HepG2 (cell line): ENCODE measurements around the gene NFS1. TPM values are rescaled to one million over a fixed set of nuclear protein-coding genes. Genes with fewer than 3 reads are reported as not detected.

Experiments
- ATRX ChIP-seq: sonication (generic); formaldehyde crosslinking; IDR thresholded peaks from 2 replicates; pipeline ENCODE4 v1.4.0; 2020; ENCODE audit warnings: missing genetic modification reagents, borderline replicate concordance
- ETV5 ChIP-seq: IDR thresholded peaks from 2 replicates; pipeline ENCODE4 v1.6.1; 2018; ENCODE audit warnings: missing biosample characterization, missing genetic modification reagents, inconsistent platforms, borderline replicate concordance
- GABPA ChIP-seq, 2 experiments: IDR thresholded peaks; 2 replicates each; pipeline ENCODE4 v1.6.1; 2011 to 2016; ENCODE audit warnings: low read depth in 2 of 2, low read length in 1 of 2, missing biosample characterization in 1 of 2, missing genetic modification characterization in 1 of 2
- NR2F2 ChIP-seq: IDR thresholded peaks from 2 replicates; pipeline ENCODE4 v1.6.1; 2012; ENCODE audit warnings: low read depth, inconsistent platforms, borderline replicate concordance
- NR3C1 ChIP-seq: sonication (generic); formaldehyde crosslinking; IDR thresholded peaks from 2 replicates; pipeline ENCODE4 v1.4.0; 2020; ENCODE audit warnings: missing genetic modification reagents
- PAF1 ChIP-seq: IDR thresholded peaks from 2 replicates; pipeline ENCODE4 v1.6.1; 2016; ENCODE audit warnings: missing genetic modification reagents, missing compliant biosample characterization
- PHF20 ChIP-seq: sonication (generic); formaldehyde crosslinking; IDR thresholded peaks from 2 replicates; pipeline ENCODE4 v1.5.0; 2020; ENCODE audit warnings: mild to moderate bottlenecking, missing genetic modification reagents
- PRDM10 ChIP-seq: sonication (generic); formaldehyde crosslinking; IDR thresholded peaks from 2 replicates; pipeline ENCODE4 v1.4.0; 2020; ENCODE audit warnings: low read depth, missing genetic modification reagents
- RARG ChIP-seq: sonication (generic); formaldehyde crosslinking; IDR thresholded peaks from 2 replicates; pipeline ENCODE4 v1.4.0; 2020; ENCODE audit warnings: low read depth, mild to moderate bottlenecking, missing genetic modification reagents
- SPEN ChIP-seq: sonication (generic); formaldehyde crosslinking; IDR thresholded peaks from 2 replicates; pipeline ENCODE4 v1.5.1; 2020; ENCODE audit warnings: low read depth, mild to moderate bottlenecking, missing genetic modification reagents
- TCF7L2 ChIP-seq: IDR thresholded peaks from 2 replicates; pipeline ENCODE4 v1.6.1; 2011; ENCODE audit warnings: mild to moderate bottlenecking, low read depth, low read length, moderate library complexity
- ZKSCAN8 ChIP-seq: IDR thresholded peaks from 2 replicates; pipeline ENCODE4 v1.6.1; 2016; ENCODE audit warnings: borderline replicate concordance, missing genetic modification reagents, missing compliant biosample characterization
- ZNF251 ChIP-seq: sonication (generic); formaldehyde crosslinking; IDR thresholded peaks from 2 replicates; pipeline ENCODE4 v1.9.0; 2021; ENCODE audit warnings: mild to moderate bottlenecking, missing genetic modification reagents
- ZNF782 ChIP-seq: sonication (generic); formaldehyde crosslinking; IDR thresholded peaks from 2 replicates; pipeline ENCODE4 v1.4.0; 2020; ENCODE audit warnings: missing genetic modification reagents, mild to moderate bottlenecking, borderline replicate concordance
- ZNF784 ChIP-seq: sonication (generic); formaldehyde crosslinking; IDR thresholded peaks from 2 replicates; pipeline ENCODE4 v1.5.1; 2020; ENCODE audit warnings: missing genetic modification reagents, mild to moderate bottlenecking, borderline replicate concordance
- ZSCAN25 ChIP-seq: sonication (generic); formaldehyde crosslinking; IDR thresholded peaks from 2 replicates; pipeline ENCODE4 v1.8.0; 2022; ENCODE audit warnings: mild to moderate bottlenecking, missing genetic modification reagents
- ZZZ3 ChIP-seq: sonication (generic); formaldehyde crosslinking; IDR thresholded peaks from 2 replicates; pipeline ENCODE4 v1.4.0; 2020; ENCODE audit warnings: missing genetic modification reagents, mild to moderate bottlenecking, borderline replicate concordance
- polyA plus RNA-seq, 8 experiments: library from polyadenylated mRNA; depleted of rRNA in 3 of 8; stranded (reverse) in 7 of 8; unstranded in 1 of 8; fragments of >200 nt; fragmentation: Illumina TruSeq in 4 of 8; extraction: Trizol in 4 of 8; gene quantifications; 2 replicates each; pipeline versions ENCODE4 v1.2.1 to v1.2.3, GENCODE V29; 2011 to 2016; ENCODE audit warnings: low read depth in 4 of 8, missing spikeins in 1 of 8, mixed read lengths in 1 of 8; ENCODE audit not compliant: insufficient read depth in 1 of 8
- total RNA-seq, 5 experiments: library from RNA; depleted of rRNA; stranded (reverse); fragments of >200 nt; fragmentation: Illumina TruSeq; extraction: Trizol; gene quantifications; 2 replicates each; pipeline ENCODE4 v1.2.3, GENCODE V29; 2016; ENCODE audit warnings: low read depth in 1 of 5
- TF ChIP-seq, protein P1 (sequence below): IDR thresholded peaks from 2 replicates; pipeline ENCODE4 v1.6.1; 2012; ENCODE audit warnings: low read length, improper control_type of control experiment

The NFS1 gene
- total and polyA plus RNA-seq, 2 of the 13 experiments (the other 11 are each of a cell fraction or from before 2014, with no cell fraction given): 65.9 to 88.1 TPM

DNA sequence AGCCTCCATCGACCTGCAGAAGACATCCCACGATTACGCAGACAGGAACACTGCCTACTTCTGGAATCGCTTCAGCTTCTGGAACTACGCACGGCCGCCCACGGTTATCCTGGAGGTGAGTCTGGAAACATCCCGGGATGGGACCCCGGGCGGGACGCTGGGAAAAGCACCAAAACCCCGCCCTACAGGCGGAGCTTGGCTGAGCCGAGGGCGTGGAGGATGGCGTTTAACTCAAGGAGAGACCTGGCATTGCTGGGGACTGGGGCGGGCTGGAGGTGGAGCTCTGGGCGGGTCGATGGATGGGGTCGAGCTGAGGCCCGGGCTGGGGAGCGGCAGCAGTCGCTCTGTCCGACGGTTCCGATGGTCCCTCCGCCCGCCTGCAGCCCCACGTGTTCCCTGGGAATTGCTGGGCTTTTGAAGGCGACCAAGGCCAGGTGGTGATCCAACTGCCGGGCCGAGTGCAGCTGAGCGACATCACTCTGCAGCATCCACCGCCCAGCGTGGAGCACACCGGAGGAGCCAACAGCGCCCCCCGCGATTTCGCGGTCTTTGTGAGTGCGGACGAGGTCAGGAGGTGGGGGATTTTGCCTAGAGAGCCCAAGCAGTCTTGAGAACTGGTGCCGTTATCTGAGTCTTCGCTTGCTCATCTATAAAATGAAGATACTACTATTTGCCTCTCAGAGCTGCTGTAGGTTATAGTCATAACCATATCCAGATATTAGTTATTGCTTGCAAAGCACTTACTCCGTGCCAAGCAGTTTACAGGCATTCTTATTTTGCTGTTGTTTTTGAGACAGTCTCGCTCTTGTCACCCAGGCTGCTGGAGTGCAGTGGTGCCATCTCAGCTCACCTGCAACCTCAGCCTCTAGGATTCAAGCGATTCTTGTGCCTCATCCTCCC is 79.7 kb downstream of the NFS1 start (continued):
- TF ChIP-seq ZNF782 (CRISPR knock-in tag): peak; percentile 95
- no peak for TF ChIP-seq NR2F2
- TF ChIP-seq, protein P1, sequence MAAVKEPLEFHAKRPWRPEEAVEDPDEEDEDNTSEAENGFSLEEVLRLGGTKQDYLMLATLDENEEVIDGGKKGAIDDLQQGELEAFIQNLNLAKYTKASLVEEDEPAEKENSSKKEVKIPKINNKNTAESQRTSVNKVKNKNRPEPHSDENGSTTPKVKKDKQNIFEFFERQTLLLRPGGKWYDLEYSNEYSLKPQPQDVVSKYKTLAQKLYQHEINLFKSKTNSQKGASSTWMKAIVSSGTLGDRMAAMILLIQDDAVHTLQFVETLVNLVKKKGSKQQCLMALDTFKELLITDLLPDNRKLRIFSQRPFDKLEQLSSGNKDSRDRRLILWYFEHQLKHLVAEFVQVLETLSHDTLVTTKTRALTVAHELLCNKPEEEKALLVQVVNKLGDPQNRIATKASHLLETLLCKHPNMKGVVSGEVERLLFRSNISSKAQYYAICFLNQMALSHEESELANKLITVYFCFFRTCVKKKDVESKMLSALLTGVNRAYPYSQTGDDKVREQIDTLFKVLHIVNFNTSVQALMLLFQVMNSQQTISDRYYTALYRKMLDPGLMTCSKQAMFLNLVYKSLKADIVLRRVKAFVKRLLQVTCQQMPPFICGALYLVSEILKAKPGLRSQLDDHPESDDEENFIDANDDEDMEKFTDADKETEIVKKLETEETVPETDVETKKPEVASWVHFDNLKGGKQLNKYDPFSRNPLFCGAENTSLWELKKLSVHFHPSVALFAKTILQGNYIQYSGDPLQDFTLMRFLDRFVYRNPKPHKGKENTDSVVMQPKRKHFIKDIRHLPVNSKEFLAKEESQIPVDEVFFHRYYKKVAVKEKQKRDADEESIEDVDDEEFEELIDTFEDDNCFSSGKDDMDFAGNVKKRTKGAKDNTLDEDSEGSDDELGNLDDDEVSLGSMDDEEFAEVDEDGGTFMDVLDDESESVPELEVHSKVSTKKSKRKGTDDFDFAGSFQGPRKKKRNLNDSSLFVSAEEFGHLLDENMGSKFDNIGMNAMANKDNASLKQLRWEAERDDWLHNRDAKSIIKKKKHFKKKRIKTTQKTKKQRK: no peak
- peak; percentile 76 for TF ChIP-seq ZSCAN25 (CRISPR knock-in tag)
- no peak for TF ChIP-seq RARG (CRISPR knock-in tag)
- peak; percentile 69 for TF ChIP-seq ETV5 (CRISPR knock-in tag)
- peak; percentile 81; the same call in 1 of the 2 replicates for TF ChIP-seq ZKSCAN8 (CRISPR knock-in tag)
- no peak for TF ChIP-seq GABPA (IDR thresholded peaks at IDR 0.05; ENCODE audit: low read depth, low read length)
- TF ChIP-seq GABPA (CRISPR knock-in tag; IDR thresholded peaks at IDR 0.05; ENCODE audit: low read depth): peak; percentile 38; the same call in 1 of the 2 replicates
- TF ChIP-seq ATRX (CRISPR knock-in tag): peak; percentile 74; the same call in 1 of the 2 replicates
- TF ChIP-seq ZNF784 (CRISPR knock-in tag): peak; percentile 92; the same call in 1 of the 2 replicates
- TF ChIP-seq SPEN: peak; percentile 89
- peak; percentile 75; the same call in 1 of the 2 replicates for TF ChIP-seq ZZZ3 (CRISPR knock-in tag)
- peak; percentile 70; the same call in 1 of the 2 replicates for TF ChIP-seq ZNF251 (CRISPR knock-in tag)
- no peak; the same call in 1 of the 2 replicates for TF ChIP-seq NR3C1 (CRISPR knock-in tag)
- TF ChIP-seq TCF7L2: no peak
- TF ChIP-seq PRDM10 (CRISPR knock-in tag): peak; percentile 64; the same call in 1 of the 2 replicates
- TF ChIP-seq PAF1 (CRISPR knock-in tag): peak; percentile 65; the same call in 1 of the 2 replicates
- TF ChIP-seq PHF20 (CRISPR knock-in tag): peak; percentile 64; the same call in 1 of the 2 replicates
